Prostate gland (tissue), 2 donors: ENCODE data around the gene HTR7.

ENCODE experiments used
- CTCF ChIP-seq, 4 experiments: fragments of 200-600 bp in 2 of 4; fragments of 450-650 bp in 2 of 4; sonication (generic) in 2 of 4; IDR thresholded peaks; 1 replicate in 3 of 4; 2 replicates in 1 of 4; pipeline ENCODE4 v1.5.1; 2016 to 2019; ENCODE audit warnings: antibody characterized with exemption in 4 of 4, mild to moderate bottlenecking in 2 of 4, moderate library complexity in 2 of 4
- POLR2A ChIP-seq: fragments of 450-650 bp; IDR thresholded peaks from one replicate; pipeline ENCODE4 v1.6.1; 2016; ENCODE audit warnings: antibody characterized with exemption, mild to moderate bottlenecking
- POLR2AphosphoS5 ChIP-seq: sonication (generic); formaldehyde crosslinking; IDR thresholded peaks from one replicate; pipeline ENCODE4 v1.6.1; 2017; ENCODE audit warnings: antibody characterized with exemption

DNA sequence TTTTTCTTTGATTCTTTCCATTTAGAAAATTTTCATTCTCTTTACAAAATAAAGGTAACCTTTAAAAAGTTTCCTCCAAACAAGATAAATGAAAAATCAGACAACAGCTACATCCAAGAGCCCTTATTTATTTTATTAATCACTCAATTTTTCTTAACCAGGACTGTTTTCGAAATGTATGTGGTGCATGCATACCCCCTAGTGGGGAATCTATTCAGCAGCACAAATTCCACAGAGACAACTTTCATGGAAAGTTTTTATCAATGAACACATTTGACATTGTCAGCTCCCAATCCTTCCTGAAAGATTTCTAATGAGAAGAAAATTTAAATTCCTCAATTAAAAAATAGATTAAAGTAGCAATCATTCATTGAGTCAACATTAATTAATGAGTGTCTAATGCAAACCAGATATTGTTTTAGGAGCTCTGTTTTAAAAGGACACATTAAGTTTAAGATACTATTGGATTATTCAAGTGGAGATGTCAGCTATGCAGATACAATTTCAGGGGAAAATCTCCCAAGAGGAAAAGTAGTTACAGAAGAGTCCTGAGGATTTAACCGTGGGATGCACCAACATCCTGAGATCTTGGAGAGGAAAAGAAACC, 5.2 kb upstream of the HTR7 start:
- TF ChIP-seq CTCF (IDR thresholded peaks at IDR 0.05), result peak; percentile 22 to 71 (median 59)
- no peak for TF ChIP-seq POLR2A
- no peak for TF ChIP-seq POLR2AphosphoS5
